MM.1S (cell line): ENCODE data around the gene EHHADH.

Experiments
- DNase-seq: peaks from one replicate; pipeline ENCODE4 v3.0.0-alpha.2; 2015
- H2AFZ ChIP-seq: fragments of 300-600 bp; sonication (generic); 2 replicates; pipeline ENCODE4 v1.6.0; 2016; ENCODE audit warnings: antibody characterized with exemption, low read length
- H3F3A ChIP-seq: fragments of 300-600 bp; sonication (generic); 2 replicates; pipeline ENCODE4 v1.6.1; 2016; ENCODE audit warnings: mild to moderate bottlenecking, antibody characterized with exemption, low read length, moderate library complexity, mixed read lengths; ENCODE audit not compliant: insufficient read depth
- H3K27ac ChIP-seq: fragments of 300-600 bp; sonication (generic); 2 replicates; pipeline ENCODE4 v1.5.1; 2016; ENCODE audit warnings: mild to moderate bottlenecking, low read length
- H3K27me3 ChIP-seq: fragments of 300-600 bp; sonication (generic); replicated peaks from 2 replicates; pipeline ENCODE4 v1.6.0; 2016; ENCODE audit warnings: low read length; ENCODE audit not compliant: insufficient read depth
- H3K36me3 ChIP-seq: fragments of 300-600 bp; sonication (generic); replicated peaks from 2 replicates; pipeline ENCODE4 v1.6.1; 2016; ENCODE audit warnings: mild to moderate bottlenecking, low read length, mixed read lengths; ENCODE audit not compliant: insufficient read depth
- H3K4me1 ChIP-seq: fragments of 300-600 bp; sonication (generic); 2 replicates; pipeline ENCODE4 v1.6.1; 2016; ENCODE audit warnings: low read length, mixed read lengths
- H3K4me2 ChIP-seq: fragments of 300-600 bp; sonication (generic); 2 replicates; pipeline ENCODE4 v1.6.0; 2016; ENCODE audit warnings: low read depth, low read length
- H3K4me3 ChIP-seq: fragments of 300-600 bp; sonication (generic); 2 replicates; pipeline ENCODE4 v1.5.1; 2016; ENCODE audit warnings: low read length, mixed read lengths
- H3K79me2 ChIP-seq: fragments of 300-600 bp; sonication (generic); 2 replicates; pipeline ENCODE4 v1.6.1; 2016; ENCODE audit warnings: mixed run types, low read length, mixed read lengths
- H3K9ac ChIP-seq: fragments of 300-600 bp; sonication (generic); 2 replicates; pipeline ENCODE4 v1.6.1; 2016; ENCODE audit warnings: low read length, mixed read lengths
- H3K9me2 ChIP-seq: fragments of 300-600 bp; sonication (generic); replicated peaks from 2 replicates; pipeline ENCODE4 v1.6.1; 2016; ENCODE audit warnings: mild to moderate bottlenecking, low read length, mixed read lengths; ENCODE audit not compliant: insufficient read depth
- H3K9me3 ChIP-seq: fragments of 300-600 bp; sonication (generic); replicated peaks from 2 replicates; pipeline ENCODE4 v1.6.1; 2016; ENCODE audit warnings: mild to moderate bottlenecking, low read length, mixed read lengths; ENCODE audit not compliant: insufficient read depth
- H4K20me1 ChIP-seq: fragments of 300-600 bp; sonication (generic); 2 replicates; pipeline ENCODE4 v1.6.1; 2016; ENCODE audit warnings: mild to moderate bottlenecking, low read length, moderate library complexity, mixed read lengths; ENCODE audit not compliant: insufficient read depth
- EZH2 ChIP-seq: fragments of 300-600 bp; sonication (generic); optimal IDR thresholded peaks from 2 replicates; pipeline ENCODE3; 2017; ENCODE audit warnings: low read depth, mild to moderate bottlenecking, antibody characterized with exemption, low read length, mixed read lengths
- EZH2phosphoT487 ChIP-seq: fragments of 300-600 bp; sonication (generic); IDR thresholded peaks from 2 replicates; pipeline ENCODE4 v1.6.1; 2018; ENCODE audit warnings: antibody characterized with exemption, low read length
- TF ChIP-seq, protein P1 (sequence below): fragments of 300-600 bp; sonication (generic); IDR thresholded peaks from 2 replicates; pipeline ENCODE4 v1.5.1; 2016; ENCODE audit warnings: antibody characterized with exemption, low read length, mixed read lengths

EHHADH gene

DNA sequence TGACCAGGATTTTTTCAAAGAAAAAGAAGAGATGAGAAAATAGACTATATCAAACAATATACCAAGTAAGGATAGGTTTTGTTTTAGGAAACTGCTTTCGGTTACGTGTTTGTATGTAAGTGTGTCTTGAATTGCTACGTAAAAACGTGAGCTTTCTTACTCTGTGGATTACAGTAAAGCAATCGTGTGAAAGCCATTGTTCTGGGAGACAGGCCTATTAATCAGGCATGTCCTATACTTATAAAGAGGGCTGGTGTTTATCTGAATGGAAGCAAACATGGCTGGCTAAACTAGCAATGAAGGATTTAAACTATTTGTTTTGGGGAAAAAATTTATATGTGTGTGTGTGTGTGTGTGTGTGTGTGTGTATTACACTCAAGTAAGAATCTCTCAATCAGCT, 2.6 kb downstream of the EHHADH start:
- Histone ChIP-seq H3K79me2 (no peaks in the 10 kb centered on the region), H3F3A (no peaks in the 10 kb centered on the region), H3K27me3 (no peaks in the 10 kb centered on the region), H3K36me3 (no peaks in the 10 kb centered on the region), H3K4me3 (no peak overlapping the region), H4K20me1 (no peaks in the 10 kb centered on the region), H3K27ac (no peak overlapping the region), H3K9me3 (no peaks in the 10 kb centered on the region), H3K4me1 (no peaks in the 10 kb centered on the region), H2AFZ (no peak overlapping the region), H3K9me2 (no peaks in the 10 kb centered on the region), H3K9ac (no peak overlapping the region), H3K4me2 (no peak overlapping the region)
- no peak for DNase-seq
- TF ChIP-seq, protein P1, sequence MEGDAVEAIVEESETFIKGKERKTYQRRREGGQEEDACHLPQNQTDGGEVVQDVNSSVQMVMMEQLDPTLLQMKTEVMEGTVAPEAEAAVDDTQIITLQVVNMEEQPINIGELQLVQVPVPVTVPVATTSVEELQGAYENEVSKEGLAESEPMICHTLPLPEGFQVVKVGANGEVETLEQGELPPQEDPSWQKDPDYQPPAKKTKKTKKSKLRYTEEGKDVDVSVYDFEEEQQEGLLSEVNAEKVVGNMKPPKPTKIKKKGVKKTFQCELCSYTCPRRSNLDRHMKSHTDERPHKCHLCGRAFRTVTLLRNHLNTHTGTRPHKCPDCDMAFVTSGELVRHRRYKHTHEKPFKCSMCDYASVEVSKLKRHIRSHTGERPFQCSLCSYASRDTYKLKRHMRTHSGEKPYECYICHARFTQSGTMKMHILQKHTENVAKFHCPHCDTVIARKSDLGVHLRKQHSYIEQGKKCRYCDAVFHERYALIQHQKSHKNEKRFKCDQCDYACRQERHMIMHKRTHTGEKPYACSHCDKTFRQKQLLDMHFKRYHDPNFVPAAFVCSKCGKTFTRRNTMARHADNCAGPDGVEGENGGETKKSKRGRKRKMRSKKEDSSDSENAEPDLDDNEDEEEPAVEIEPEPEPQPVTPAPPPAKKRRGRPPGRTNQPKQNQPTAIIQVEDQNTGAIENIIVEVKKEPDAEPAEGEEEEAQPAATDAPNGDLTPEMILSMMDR, result no peak
- TF ChIP-seq EZH2phosphoT487 (no peak), EZH2 (no peak)

DNA sequence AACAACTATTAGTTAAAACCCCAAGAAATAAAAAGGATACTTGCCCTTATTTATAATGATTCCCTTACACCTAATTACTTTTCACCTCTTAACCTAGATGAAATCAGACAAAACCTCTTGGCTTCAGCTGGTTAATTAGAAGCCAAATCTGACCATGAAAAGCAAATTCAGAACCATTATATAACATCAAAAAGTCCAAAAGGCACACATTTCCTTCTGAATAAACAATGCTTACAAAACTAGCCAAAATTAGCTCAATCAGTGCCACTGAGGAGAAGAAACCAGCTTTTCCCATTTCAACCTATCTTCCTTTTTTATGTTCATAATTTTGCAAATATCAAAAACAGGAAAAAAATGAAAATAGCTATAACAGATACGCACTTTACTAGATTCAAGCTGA, 3.2 kb downstream of the EHHADH start:
- Histone ChIP-seq H3K79me2 (no peaks in the 10 kb centered on the region), H3K9ac (no peak overlapping the region), H3K4me1 (no peaks in the 10 kb centered on the region), H3K36me3 (no peaks in the 10 kb centered on the region), H3K9me3 (no peaks in the 10 kb centered on the region), H4K20me1 (no peaks in the 10 kb centered on the region), H3K4me3 (no peak overlapping the region), H2AFZ (no peak overlapping the region), H3K4me2 (no peak overlapping the region), H3K27ac (no peak overlapping the region), H3K27me3 (no peaks in the 10 kb centered on the region), H3F3A (no peaks in the 10 kb centered on the region), H3K9me2 (no peaks in the 10 kb centered on the region)
- TF ChIP-seq, protein P1, result no peak
- no peak for TF ChIP-seq EZH2phosphoT487
- no peak for TF ChIP-seq EZH2
- DNase-seq, result no peak

DNA sequence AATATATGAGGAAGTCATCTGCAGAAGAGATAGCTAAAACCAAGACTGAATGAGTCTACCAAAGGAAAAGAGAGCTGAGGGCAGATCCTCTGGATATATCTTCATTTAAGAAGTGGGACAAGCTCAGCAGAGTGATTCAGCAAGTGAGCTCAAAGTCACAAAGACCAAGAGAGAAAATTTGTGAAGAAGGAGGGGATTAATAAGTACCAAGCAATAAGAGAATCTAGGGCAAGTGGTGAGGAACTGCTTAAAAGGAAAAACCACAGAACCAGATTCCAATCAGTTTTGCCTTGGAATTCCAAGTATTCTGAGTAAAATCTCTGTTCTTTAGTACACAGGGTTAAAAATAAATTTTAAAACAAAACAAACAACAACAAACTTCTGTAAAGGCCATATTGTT, 3.6 kb downstream of the EHHADH start:
- Histone ChIP-seq H3K4me3 (no peak overlapping the region), H3K79me2 (no peaks in the 10 kb centered on the region), H3K9me3 (no peaks in the 10 kb centered on the region), H4K20me1 (no peaks in the 10 kb centered on the region), H3K36me3 (no peaks in the 10 kb centered on the region), H2AFZ (no peak overlapping the region), H3F3A (no peaks in the 10 kb centered on the region), H3K9ac (no peak overlapping the region), H3K27me3 (no peaks in the 10 kb centered on the region), H3K4me1 (no peaks in the 10 kb centered on the region), H3K9me2 (no peaks in the 10 kb centered on the region), H3K4me2 (no peak overlapping the region), H3K27ac (no peak overlapping the region)
- DNase-seq, result no peak
- TF ChIP-seq EZH2phosphoT487 (no peak), EZH2 (no peak)
- TF ChIP-seq, protein P1, result no peak
